Osteoblast (primary cell): ENCODE data around the gene SLC9A9. TPM values are rescaled to one million over a fixed set of nuclear protein-coding genes. Genes with fewer than 3 reads are reported as not detected.

Experiments
- DNase-seq: peaks from one replicate; pipeline ENCODE4 v3.0.0; 2011; ENCODE audit warnings: low spot score, mixed read lengths; ENCODE audit not compliant: insufficient read length; ENCODE audit errors: missing footprints
- H2AFZ ChIP-seq: 2 replicates; pipeline ENCODE4 v1.6.0; 2011; ENCODE audit warnings: mild to moderate bottlenecking, low read length
- H3K27ac ChIP-seq: 2 replicates; pipeline ENCODE4 v1.5.1; 2011; ENCODE audit warnings: mild to moderate bottlenecking, low read depth, low read length, moderate library complexity
- H3K27me3 ChIP-seq: 2 replicates; pipeline ENCODE4 v1.6.0; 2012; ENCODE audit warnings: mild to moderate bottlenecking, control low read depth, inconsistent platforms, low read length, moderate library complexity; ENCODE audit not compliant: insufficient read depth
- H3K36me3 ChIP-seq: 2 replicates; pipeline ENCODE4 v1.5.1; 2011; ENCODE audit warnings: mild to moderate bottlenecking, low read length, control low read depth, moderate library complexity; ENCODE audit not compliant: insufficient read depth
- H3K4me1 ChIP-seq: 2 replicates; pipeline ENCODE4 v1.5.1; 2011; ENCODE audit warnings: mild to moderate bottlenecking, low read length, control low read depth, moderate library complexity; ENCODE audit not compliant: insufficient read depth
- H3K4me2 ChIP-seq: 2 replicates; pipeline ENCODE4 v1.6.0; 2011; ENCODE audit warnings: mild to moderate bottlenecking, low read length; ENCODE audit not compliant: insufficient read depth
- H3K4me3 ChIP-seq: fragments of 200-600 bp; sonication (generic); 3 replicates; pipeline ENCODE4 v1.5.1; 2012; ENCODE audit warnings: mild to moderate bottlenecking, low read length, inconsistent platforms; ENCODE audit not compliant: insufficient read depth
- H3K79me2 ChIP-seq: 2 replicates; pipeline ENCODE4 v1.6.0; 2012; ENCODE audit warnings: mild to moderate bottlenecking, low read length, control low read depth, inconsistent platforms; ENCODE audit not compliant: insufficient read depth
- H3K9me3 ChIP-seq: 2 replicates; pipeline ENCODE4 v1.5.1; 2011; ENCODE audit warnings: low read depth, low read length, control low read depth
- H4K20me1 ChIP-seq: 2 replicates; pipeline ENCODE4 v1.6.0; 2012; ENCODE audit warnings: mild to moderate bottlenecking, low read length, control low read depth; ENCODE audit not compliant: insufficient read depth
- CTCF ChIP-seq: IDR thresholded peaks from 2 replicates; pipeline ENCODE4 v1.5.1; 2011; ENCODE audit warnings: mild to moderate bottlenecking, low read depth, low read length, moderate library complexity; ENCODE audit errors: extremely low read depth
- total RNA-seq: library from RNA; depleted of rRNA; stranded (reverse); fragments of >200 nt; gene quantifications from 2 replicates; pipeline ENCODE4 v1.2.3, GENCODE V29; 2012

SLC9A9 gene
- total RNA-seq, 1 donor, result 6.5 TPM

GRCh38 chr3:143408771-143409170 lies 439.5 kb downstream of the SLC9A9 start:
- H2AFZ ChIP-seq, result no peak overlapping the region
- no peak for TF ChIP-seq CTCF

GRCh38 chr3:143402602-143403001 lies 445.7 kb downstream of the SLC9A9 start:
- Histone ChIP-seq H2AFZ (no peak overlapping the region), H4K20me1 (no peaks in the 10 kb centered on the region), H3K9me3 (no peaks in the 10 kb centered on the region), H3K4me2 (no peak overlapping the region), H3K4me3 (no peak overlapping the region), H3K27ac (no peak overlapping the region), H3K79me2 (no peaks in the 10 kb centered on the region), H3K36me3 (no peaks in the 10 kb centered on the region), H3K27me3 (no peaks in the 10 kb centered on the region), H3K4me1 (no peaks in the 10 kb centered on the region)
- no peak for DNase-seq
- no peak for TF ChIP-seq CTCF

More at GRCh38 chr3:143408771-143409170, 439.5 kb downstream of the SLC9A9 start:
- no peaks in the 10 kb centered on the region for H3K27me3 ChIP-seq
- DNase-seq, result no peak
- H3K27ac ChIP-seq, result no peak overlapping the region
- H3K4me3 ChIP-seq, result no peak overlapping the region
- no peaks in the 10 kb centered on the region for H4K20me1 ChIP-seq
- no peaks in the 10 kb centered on the region for H3K9me3 ChIP-seq
- H3K4me1 ChIP-seq, result no peaks in the 10 kb centered on the region
- H3K4me2 ChIP-seq, result no peak overlapping the region
- H3K79me2 ChIP-seq, result no peaks in the 10 kb centered on the region
- H3K36me3 ChIP-seq, result no peaks in the 10 kb centered on the region

GRCh38 chr3:143396790-143397189 lies 451.5 kb downstream of the SLC9A9 start:
- H3K9me3 ChIP-seq, result no peaks in the 10 kb centered on the region
- no peak for TF ChIP-seq CTCF
- H3K27ac ChIP-seq, result no peak overlapping the region
- DNase-seq, result no peak
- no peak overlapping the region for H3K4me2 ChIP-seq
- H3K4me3 ChIP-seq, result no peak overlapping the region
- H3K4me1 ChIP-seq, result no peaks in the 10 kb centered on the region
- H3K79me2 ChIP-seq, result no peaks in the 10 kb centered on the region
- H4K20me1 ChIP-seq, result no peaks in the 10 kb centered on the region
- no peaks in the 10 kb centered on the region for H3K36me3 ChIP-seq
- no peaks in the 10 kb centered on the region for H3K27me3 ChIP-seq
- H2AFZ ChIP-seq, result no peak overlapping the region

GRCh38 chr3:143389388-143389787 lies 458.9 kb downstream of the SLC9A9 start:
- Histone ChIP-seq H3K36me3 (no peaks in the 10 kb centered on the region), H3K27ac (no peak overlapping the region), H3K4me2 (no peak overlapping the region), H3K4me3 (no peak overlapping the region), H3K4me1 (no peaks in the 10 kb centered on the region), H2AFZ (no peak overlapping the region), H3K27me3 (no peaks in the 10 kb centered on the region), H3K79me2 (no peaks in the 10 kb centered on the region), H3K9me3 (no peaks in the 10 kb centered on the region), H4K20me1 (no peaks in the 10 kb centered on the region)
- TF ChIP-seq CTCF, result no peak
- DNase-seq, result no peak
